HG02852 (cell line): Measurements from ENCODE around the gene IFRD2.
"Not testable (repeated sequence)": the region's sequence is repeated elsewhere in the genome, so short reads cannot be mapped to it uniquely, and the experiment has no call there.

Experiments used
- ATAC-seq: cut with Tn5 transposase; IDR thresholded peaks from one replicate; pipeline ENCODE4 v1.9.1; 2021; ENCODE audit warnings: mild to moderate bottlenecking, moderate library complexity; ENCODE audit not compliant: unreplicated experiment

IFRD2 gene

GRCh38 chr3:50256978-50257890 is 35.0 kb downstream of the IFRD2 start:
- no peak for ATAC-seq

GRCh38 chr3:50255251-50255615 is 37.0 kb downstream of the IFRD2 start:
- ATAC-seq = no peak

- ATAC-seq = no peak
These were observed 37.5 kb downstream of the IFRD2 start for GRCh38 chr3:50254577-50255250.

GRCh38 chr3:50251220-50251619 is 41.0 kb downstream of the IFRD2 start:
- ATAC-seq = no peak

- no peak for ATAC-seq
These were observed 41.7 kb downstream of the IFRD2 start for GRCh38 chr3:50250514-50250913.

GRCh38 chr3:50249457-50249856 is 42.8 kb downstream of the IFRD2 start:
- ATAC-seq = no peak

- no peak for ATAC-seq
These were observed 43.8 kb downstream of the IFRD2 start for GRCh38 chr3:50248387-50248786.

- ATAC-seq = peak; percentile 49
These were observed 45.7 kb downstream of the IFRD2 start for GRCh38 chr3:50246517-50246954.

- peak; percentile 60 for ATAC-seq
These were observed 46.3 kb downstream of the IFRD2 start for GRCh38 chr3:50245831-50246516.

- ATAC-seq = no peak
These were observed 46.9 kb downstream of the IFRD2 start for GRCh38 chr3:50245251-50245745.

GRCh38 chr3:50244813-50245212 is 47.4 kb downstream of the IFRD2 start:
- not testable (repeated sequence) for ATAC-seq

GRCh38 chr3:50243543-50243895 is 48.7 kb downstream of the IFRD2 start:
- no peak for ATAC-seq

- no peak for ATAC-seq
These were observed 49.2 kb downstream of the IFRD2 start for GRCh38 chr3:50242851-50243542.

GRCh38 chr3:50242381-50242770 is 49.9 kb downstream of the IFRD2 start:
- no peak for ATAC-seq

GRCh38 chr3:50241713-50242380 is 50.4 kb downstream of the IFRD2 start:
- ATAC-seq = no peak

GRCh38 chr3:50241163-50241562 is 51.1 kb downstream of the IFRD2 start:
- ATAC-seq = no peak

- ATAC-seq = no peak
These were observed 52.6 kb downstream of the IFRD2 start for GRCh38 chr3:50239649-50240048.

- no peak for ATAC-seq
These were observed 53.6 kb downstream of the IFRD2 start for GRCh38 chr3:50238549-50239026.

GRCh38 chr3:50237754-50238548 is 54.3 kb downstream of the IFRD2 start:
- peak; percentile 31 for ATAC-seq
